ENCODE results near the gene CDC7. TPM values are rescaled to one million over a fixed set of nuclear protein-coding genes. Genes with fewer than 3 reads are reported as not detected.
A peak's percentile ranks its signal among the peaks of the same experiment; 100 is the strongest.

CDC7 gene
- total RNA-seq, 2 donors from 2014 or later: 0.66 to 0.78 TPM

DNA sequence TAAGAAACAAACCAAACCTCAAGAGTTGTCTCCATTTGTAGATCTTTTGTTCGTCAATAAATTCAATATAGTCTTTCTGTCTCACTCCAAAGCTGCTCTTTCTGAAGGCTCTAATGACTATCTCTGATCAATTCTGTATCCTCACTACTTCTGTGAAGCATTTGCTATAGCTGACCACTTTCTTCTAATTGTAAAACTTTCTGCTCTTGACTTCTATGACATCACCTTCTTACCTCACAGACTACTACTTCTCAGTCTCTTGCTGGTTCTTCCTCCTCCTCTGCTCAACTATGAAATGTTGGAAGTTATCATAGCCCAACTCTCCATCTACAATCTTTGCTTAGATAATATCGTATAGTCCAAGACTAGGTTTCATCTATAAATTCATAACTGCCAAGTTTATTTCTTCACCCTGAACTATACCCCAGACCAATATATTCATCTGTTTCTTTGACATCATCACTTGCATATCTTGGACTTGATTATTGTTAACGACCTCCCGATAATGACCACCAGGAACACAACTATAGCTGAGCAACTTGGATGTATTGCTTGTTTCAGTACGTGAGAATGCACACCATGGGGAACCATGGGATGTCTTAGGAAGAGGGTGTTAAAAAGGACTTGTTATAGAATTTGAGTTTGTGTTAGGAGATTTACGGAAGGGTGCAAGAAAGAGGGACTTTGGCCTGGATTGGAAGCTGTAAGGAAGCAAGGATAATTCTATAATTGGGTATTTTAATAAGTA, 2.0 kb upstream of the CDC7 start:
- peaks cover 14% of the 10 kb centered on the region for H3K4me1 ChIP-seq
- 84 to 86% methylated on average over 6 of the region's 6 CpGs for WGBS, 2 donors

DNA sequence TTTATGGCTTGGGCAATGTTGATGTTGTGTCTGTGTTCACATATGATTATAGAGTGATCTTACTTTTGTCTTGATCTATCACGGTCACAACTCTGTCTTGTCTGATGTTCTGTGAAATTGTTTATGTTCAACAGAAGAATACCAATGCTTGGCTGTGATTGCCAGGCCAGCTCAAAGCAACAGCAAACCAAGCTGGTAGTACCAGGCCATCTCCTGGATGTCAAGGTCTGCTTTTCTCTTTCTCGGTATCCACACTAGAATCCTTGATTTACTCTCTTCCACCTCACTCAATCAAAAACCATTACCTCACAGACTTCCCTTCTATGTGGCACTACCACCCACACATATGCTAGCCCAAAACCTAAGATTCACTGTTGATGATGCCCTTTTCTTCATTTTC, 1.3 kb upstream of the CDC7 start:
- no peak overlapping the region for H3K4me3 ChIP-seq
- intact Hi-C loops (cut with DNase I): no loop called here
- H3K27ac ChIP-seq: no peak overlapping the region
- no peaks in the 10 kb centered on the region for H3K27me3 ChIP-seq
- H3K4me1 ChIP-seq: peaks cover 14% of the 10 kb centered on the region
- no peaks in the 10 kb centered on the region for H3K36me3 ChIP-seq (replicated peaks in 1 of 2; ENCODE audit: insufficient read depth in 1 of 2, low read depth in 2 of 2)
- no peak for ATAC-seq
- TF ChIP-seq, protein P1, sequence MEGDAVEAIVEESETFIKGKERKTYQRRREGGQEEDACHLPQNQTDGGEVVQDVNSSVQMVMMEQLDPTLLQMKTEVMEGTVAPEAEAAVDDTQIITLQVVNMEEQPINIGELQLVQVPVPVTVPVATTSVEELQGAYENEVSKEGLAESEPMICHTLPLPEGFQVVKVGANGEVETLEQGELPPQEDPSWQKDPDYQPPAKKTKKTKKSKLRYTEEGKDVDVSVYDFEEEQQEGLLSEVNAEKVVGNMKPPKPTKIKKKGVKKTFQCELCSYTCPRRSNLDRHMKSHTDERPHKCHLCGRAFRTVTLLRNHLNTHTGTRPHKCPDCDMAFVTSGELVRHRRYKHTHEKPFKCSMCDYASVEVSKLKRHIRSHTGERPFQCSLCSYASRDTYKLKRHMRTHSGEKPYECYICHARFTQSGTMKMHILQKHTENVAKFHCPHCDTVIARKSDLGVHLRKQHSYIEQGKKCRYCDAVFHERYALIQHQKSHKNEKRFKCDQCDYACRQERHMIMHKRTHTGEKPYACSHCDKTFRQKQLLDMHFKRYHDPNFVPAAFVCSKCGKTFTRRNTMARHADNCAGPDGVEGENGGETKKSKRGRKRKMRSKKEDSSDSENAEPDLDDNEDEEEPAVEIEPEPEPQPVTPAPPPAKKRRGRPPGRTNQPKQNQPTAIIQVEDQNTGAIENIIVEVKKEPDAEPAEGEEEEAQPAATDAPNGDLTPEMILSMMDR (IDR thresholded peaks at IDR 0.05): no peak
- DNase-seq: no peak
- no peaks in the 10 kb centered on the region for H3K9me3 ChIP-seq
- 94 to 100% methylated on average over 2 of the region's 2 CpGs for WGBS, 2 donors

More for the DNA sequence above, 2.0 kb upstream of the CDC7 start:
- TF ChIP-seq, protein P1 (IDR thresholded peaks at IDR 0.05): no peak
- no peak for TF ChIP-seq POLR2A (IDR thresholded peaks at IDR 0.05)
- no peak overlapping the region for H3K27ac ChIP-seq
- H3K9me3 ChIP-seq: no peaks in the 10 kb centered on the region
- ATAC-seq (no peak), DNase-seq (no peak)
- no peak overlapping the region for H3K4me3 ChIP-seq
- no peaks in the 10 kb centered on the region for H3K36me3 ChIP-seq (replicated peaks in 1 of 2; ENCODE audit: insufficient read depth in 1 of 2, low read depth in 2 of 2)
- intact Hi-C loops (cut with DNase I): no loop called here
- H3K27me3 ChIP-seq: no peaks in the 10 kb centered on the region

DNA sequence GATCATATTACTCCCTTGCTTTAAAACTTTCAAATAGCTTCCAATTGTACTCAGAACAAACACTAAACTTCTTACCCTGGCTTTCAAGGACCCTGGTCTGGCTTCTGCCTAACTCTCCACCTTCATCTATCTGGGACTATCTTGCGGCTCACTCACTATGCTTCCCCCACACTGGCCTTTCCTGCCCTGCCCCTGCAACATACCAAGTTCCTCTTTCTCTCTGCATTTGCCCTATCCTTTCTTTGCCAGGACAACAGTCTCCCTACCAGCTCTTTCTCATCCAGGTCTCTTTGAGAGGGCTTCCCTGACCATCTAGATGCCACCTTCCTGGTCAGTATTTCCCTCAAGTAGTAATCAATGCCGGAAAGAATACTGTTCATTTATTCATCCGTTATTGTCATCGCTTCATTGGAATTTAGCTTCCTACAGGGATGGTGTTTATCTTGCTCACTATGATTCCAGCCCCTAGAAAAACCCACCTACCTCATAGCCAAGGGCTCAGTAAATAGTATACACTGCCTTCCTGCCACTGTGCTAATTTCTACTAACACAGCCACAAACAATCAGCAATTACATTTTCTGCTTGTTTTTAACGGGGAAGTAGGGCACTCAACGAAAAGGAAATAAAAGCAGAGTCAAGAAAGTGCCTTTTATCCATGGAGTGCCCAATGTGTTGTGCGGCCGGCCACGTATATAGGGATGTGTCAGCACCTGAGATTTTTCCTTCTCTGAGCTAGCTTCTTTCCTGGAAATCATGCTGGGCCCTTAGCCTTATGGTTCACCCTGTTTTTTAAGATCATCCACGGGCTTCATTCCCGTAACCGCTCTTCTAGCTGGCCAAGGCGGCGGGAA, 521 bp upstream of the CDC7 start:
- peak overlapping the region; percentile 76 to 80 (median 79) for H3K27ac ChIP-seq
- ATAC-seq (no peak), DNase-seq (no peak)
- TF ChIP-seq, protein P1 (IDR thresholded peaks at IDR 0.05): no peak
- no peak for TF ChIP-seq POLR2A (IDR thresholded peaks at IDR 0.05)
- no peaks in the 10 kb centered on the region for H3K9me3 ChIP-seq
- no peaks in the 10 kb centered on the region for H3K36me3 ChIP-seq (replicated peaks in 1 of 2; ENCODE audit: insufficient read depth in 1 of 2, low read depth in 2 of 2)
- H3K4me1 ChIP-seq: peaks cover 14% of the 10 kb centered on the region
- peak overlapping the region in 1 of 2 donors; percentile 37 for H3K4me3 ChIP-seq
- H3K27me3 ChIP-seq: no peaks in the 10 kb centered on the region
- intact Hi-C loops (cut with DNase I): no loop called here
- 15% methylated on average over 14 of the region's 14 CpGs for WGBS, 2 donors

DNA sequence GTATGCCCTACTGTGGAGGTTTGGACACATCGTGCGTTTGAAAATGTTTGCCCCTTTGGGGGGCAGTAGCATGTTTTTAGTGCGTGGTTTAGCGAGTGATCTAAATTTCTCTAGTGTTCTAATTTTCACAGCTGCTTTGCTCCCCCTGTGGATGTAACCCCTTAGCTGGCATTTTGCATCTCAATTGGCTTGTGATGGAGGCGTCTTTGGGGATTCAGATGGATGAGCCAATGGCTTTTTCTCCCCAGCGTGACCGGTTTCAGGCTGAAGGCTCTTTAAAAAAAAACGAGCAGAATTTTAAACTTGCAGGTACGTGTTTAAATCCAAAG, 836 bp downstream of the CDC7 start:
- Histone ChIP-seq H3K27ac (peak overlapping the region; percentile 76 to 80 (median 79)), H3K4me3 (peak overlapping the region in 1 of 2 donors; percentile 37), H3K36me3 (replicated peaks in 1 of 2; ENCODE audit: insufficient read depth in 1 of 2, low read depth in 2 of 2) (no peaks in the 10 kb centered on the region), H3K4me1 (peaks cover 14% of the 10 kb centered on the region), H3K27me3 (no peaks in the 10 kb centered on the region), H3K9me3 (no peaks in the 10 kb centered on the region)
- intact Hi-C loops (cut with DNase I): no loop called here
- TF ChIP-seq POLR2A (IDR thresholded peaks at IDR 0.05): no peak
- TF ChIP-seq, protein P1 (IDR thresholded peaks at IDR 0.05): peak in 2 of 7 experiments; percentile 6 to 48
- WGBS, 2 donors: 1% methylated on average over 8 to 9 of the region's 9 CpGs
- DNase-seq: peak in 1 of 4 donors; percentile 5
- ATAC-seq: no peak
